GM18907 (cell line): ENCODE data around the gene AGBL4.
A peak's percentile ranks its signal among the peaks of the same experiment; 100 is the strongest.

ENCODE experiments used
- ATAC-seq: cut with Tn5 transposase; IDR thresholded peaks from one replicate; pipeline ENCODE4 v1.9.1; 2021; ENCODE audit warnings: mild to moderate bottlenecking, moderate library complexity; ENCODE audit not compliant: unreplicated experiment

AGBL4 gene

GRCh38 chr1:48568501-48568900 lies 1455.3 kb downstream of the AGBL4 start:
- no peak for ATAC-seq

- ATAC-seq = no peak
Observed at GRCh38 chr1:48566492-48566891, 1457.3 kb downstream of the AGBL4 start.

GRCh38 chr1:48563021-48563420 lies 1460.7 kb downstream of the AGBL4 start:
- no peak for ATAC-seq

- no peak for ATAC-seq
Observed at GRCh38 chr1:48561444-48561843, 1462.3 kb downstream of the AGBL4 start.

GRCh38 chr1:48560577-48560976 lies 1463.2 kb downstream of the AGBL4 start:
- no peak for ATAC-seq

- ATAC-seq = no peak
Observed at GRCh38 chr1:48560116-48560515, 1463.6 kb downstream of the AGBL4 start.

GRCh38 chr1:48558366-48558765 lies 1465.4 kb downstream of the AGBL4 start:
- ATAC-seq = no peak

GRCh38 chr1:48556186-48556850 lies 1467.4 kb downstream of the AGBL4 start:
- ATAC-seq = no peak

DNA sequence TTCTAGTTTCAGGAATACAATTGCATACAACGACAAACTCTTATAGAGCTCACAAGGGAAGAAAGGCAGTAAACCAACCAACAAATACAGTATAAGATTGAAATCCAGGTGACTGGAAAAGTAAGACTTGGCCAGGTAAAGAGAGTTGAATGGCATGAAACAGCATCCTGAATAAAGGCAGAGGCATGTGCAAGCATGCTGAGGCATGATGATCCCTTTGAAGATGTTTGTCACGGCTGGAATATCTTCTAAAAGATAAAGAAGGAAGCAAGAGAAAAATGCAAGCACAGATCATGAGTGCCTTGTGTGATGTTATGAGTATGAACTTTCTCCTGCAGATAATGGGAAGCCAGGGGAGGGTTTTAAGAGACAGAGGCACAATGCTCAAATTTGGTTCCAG lies 1468.5 kb downstream of the AGBL4 start:
- no peak for ATAC-seq

GRCh38 chr1:48552903-48553606 lies 1470.7 kb downstream of the AGBL4 start:
- no peak for ATAC-seq

DNA sequence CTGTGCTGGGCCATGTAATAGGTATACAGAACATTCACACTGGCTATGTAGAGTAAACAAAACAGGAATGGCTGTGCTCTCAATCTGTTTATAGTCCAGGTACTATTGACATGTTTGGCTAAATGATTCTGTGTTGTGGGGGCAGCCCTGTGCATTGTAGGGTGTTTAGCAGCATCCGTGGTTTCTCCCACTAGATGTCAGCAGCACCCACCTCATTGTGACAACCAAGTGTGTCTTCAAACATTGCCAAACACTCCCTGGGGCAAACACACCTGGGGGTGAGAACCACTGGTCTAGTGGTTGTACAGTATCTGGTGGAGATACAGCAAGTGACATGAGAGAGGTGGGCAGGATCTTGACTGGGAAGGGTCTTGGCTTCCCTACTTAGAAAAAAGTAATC lies 1471.3 kb downstream of the AGBL4 start:
- ATAC-seq = no peak

- ATAC-seq = no peak
Observed at GRCh38 chr1:48548985-48549384, 1474.8 kb downstream of the AGBL4 start.

DNA sequence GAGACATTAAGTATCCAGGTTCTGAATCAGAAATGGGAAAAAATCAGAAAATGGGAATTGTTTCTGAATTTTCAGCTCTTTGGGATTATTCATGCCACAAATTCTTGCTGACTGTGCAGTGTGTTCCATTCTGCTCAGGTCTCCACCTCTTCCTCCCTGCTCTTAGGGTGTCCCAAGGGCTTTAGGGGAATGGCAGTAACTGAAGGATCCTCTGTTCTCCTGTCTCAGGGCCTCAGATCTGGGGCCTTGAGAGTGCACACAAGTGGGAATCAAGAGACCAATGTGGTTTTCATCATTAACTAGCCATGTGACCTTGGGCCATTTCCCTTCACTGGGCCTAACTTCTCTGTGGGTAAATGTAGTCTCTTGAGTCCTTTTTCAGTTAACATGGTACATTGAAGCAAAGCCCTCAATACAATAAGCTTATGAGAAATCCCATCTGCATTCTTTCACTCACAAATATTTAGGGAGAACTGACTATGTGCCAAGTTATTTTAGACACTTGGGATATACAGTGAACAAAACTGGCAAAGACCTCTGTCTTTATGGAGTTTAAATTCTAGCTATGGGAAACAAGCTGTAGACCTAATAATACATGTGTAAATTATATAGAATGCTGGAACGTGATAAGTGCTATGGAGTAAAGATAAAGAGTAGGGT lies 1476.1 kb downstream of the AGBL4 start:
- no peak for ATAC-seq

- no peak for ATAC-seq
Observed at GRCh38 chr1:48543854-48544253, 1479.9 kb downstream of the AGBL4 start.

GRCh38 chr1:48540587-48540986 lies 1483.2 kb downstream of the AGBL4 start:
- no peak for ATAC-seq

DNA sequence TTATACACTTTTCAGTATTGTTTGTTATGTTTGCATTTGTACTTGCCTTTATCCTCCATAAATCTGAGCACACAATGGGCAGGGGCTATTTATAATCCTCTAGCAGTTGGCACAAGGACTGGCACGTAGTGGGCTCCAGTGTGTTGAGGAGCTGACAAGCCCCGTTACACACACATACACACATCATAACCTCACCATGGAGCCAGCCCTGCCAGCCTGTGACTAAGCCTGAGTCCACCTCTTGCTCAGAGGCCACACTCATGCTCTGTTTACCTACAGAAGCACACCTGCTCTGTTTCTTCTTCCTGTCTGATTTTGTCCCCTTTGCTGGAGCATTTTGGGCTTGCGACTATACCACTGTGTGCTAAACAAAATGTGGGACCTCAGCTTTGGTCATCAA lies 1487.3 kb downstream of the AGBL4 start:
- ATAC-seq = no peak

GRCh38 chr1:48532976-48533375 lies 1490.8 kb downstream of the AGBL4 start:
- ATAC-seq = no peak

DNA sequence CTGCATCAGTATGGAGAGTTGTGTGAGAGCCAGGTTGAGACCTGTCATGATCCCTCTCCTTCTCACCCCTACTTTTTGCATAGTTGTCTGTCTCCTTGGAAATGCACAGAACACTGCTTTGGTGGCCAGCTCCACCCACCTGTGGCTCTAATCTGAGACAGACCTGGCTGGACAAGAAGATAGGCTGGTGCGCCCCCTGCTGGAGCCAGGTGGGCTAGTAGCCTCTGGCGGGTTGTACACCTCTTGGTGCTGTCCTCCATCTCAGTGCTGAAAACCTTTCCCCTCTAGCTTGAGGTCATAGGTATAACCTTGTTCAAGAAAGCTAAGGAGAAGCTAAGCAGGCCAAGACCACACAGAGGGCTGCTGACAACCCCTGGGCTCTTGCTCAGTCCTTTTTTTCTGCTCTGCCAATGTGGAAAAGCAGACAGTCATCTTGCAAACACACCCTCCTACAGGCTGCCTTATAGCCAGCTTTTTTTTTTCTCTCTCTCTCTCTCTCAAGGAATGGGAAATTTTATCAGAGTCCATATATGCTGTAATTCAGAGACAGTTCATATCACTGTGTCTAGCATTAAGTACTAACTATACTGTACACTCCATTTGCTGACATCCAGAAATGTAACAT lies 1492.9 kb downstream of the AGBL4 start:
- ATAC-seq = peak; percentile 77

DNA sequence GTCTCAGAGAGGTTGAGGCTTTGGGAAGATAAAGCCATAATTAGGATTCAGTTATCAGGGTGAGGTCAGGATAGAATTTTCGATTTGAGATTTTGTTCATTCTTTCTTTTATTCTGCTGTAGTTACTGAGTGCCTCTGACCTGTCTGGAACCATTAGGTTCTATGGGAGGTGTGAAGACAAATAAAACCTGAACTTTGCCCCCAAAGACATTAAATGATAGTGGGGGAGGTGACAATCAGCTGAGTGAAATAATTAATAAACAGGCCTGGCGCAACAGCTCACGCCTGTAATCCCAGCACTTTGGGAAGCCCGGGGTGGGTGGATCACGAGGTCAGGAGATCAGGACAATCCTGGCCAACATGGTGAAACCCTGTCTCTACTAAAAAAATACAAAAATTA lies 1496.7 kb downstream of the AGBL4 start:
- no peak for ATAC-seq

DNA sequence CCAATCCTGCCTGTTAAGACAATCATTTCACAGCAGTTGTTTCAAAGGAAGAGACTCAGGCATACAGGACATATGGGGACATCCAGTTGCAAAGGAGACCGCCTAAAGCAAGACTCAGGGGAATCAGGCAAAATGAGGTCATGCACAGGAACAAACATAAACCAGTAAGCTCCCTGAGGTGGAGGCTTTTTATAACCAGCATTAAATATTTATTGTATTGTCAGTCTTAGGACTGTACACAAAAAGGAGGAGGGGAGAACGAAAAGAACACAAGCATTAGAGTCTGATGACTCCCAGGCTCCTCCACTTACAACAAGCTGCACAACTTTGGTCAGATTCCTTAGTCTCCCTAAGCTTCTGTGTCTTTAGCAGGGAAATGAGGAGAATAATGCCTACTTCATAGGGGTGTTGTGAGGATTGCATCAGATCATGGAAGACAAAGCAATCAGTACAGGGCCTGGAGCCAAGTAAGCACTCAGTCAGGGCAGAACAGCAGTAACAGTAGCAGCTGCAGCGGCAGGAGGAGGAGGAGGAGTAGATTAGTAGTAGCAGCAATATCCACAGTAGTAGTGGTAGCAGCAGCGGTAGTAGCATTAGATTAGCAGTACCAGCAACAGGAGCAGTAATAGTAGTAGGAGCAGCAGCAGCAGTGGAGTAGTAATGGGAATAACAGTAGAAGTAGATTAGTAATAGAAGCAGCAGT lies 1497.6 kb downstream of the AGBL4 start:
- no peak for ATAC-seq

GRCh38 chr1:48524892-48525467 lies 1498.8 kb downstream of the AGBL4 start:
- no peak for ATAC-seq
